DOHH2 (cell line): ENCODE data around the gene RARA.

Experiments
- H3F3A ChIP-seq: fragments of 200-600 bp; sonication (generic), shearing (Covaris generic); 2 replicates; pipeline ENCODE4 v1.6.0; 2016; ENCODE audit warnings: antibody characterized with exemption, mild to moderate bottlenecking; ENCODE audit not compliant: control insufficient read depth, insufficient read depth
- H3K27ac ChIP-seq: fragments of 200-600 bp; sonication (generic); 2 replicates; pipeline ENCODE4 v1.5.1; 2014; ENCODE audit warnings: low read depth, mild to moderate bottlenecking, low read length, moderate library complexity
- H3K27me3 ChIP-seq: fragments of 200-600 bp; sonication (generic); 2 replicates; pipeline ENCODE4 v1.6.1; 2014; ENCODE audit warnings: mild to moderate bottlenecking, low read length, mixed read lengths; ENCODE audit not compliant: control insufficient read depth
- H3K36me3 ChIP-seq: fragments of 200-600 bp; sonication (generic); 2 replicates; pipeline ENCODE4 v1.6.1; 2014; ENCODE audit warnings: mild to moderate bottlenecking, low read length, moderate library complexity, mixed read lengths; ENCODE audit not compliant: control insufficient read depth
- H3K4me1 ChIP-seq: fragments of 200-600 bp; sonication (generic); 2 replicates; pipeline ENCODE4 v1.6.1; 2014; ENCODE audit warnings: mild to moderate bottlenecking, low read length, mixed read lengths; ENCODE audit not compliant: control insufficient read depth
- H3K4me2 ChIP-seq: fragments of 200-600 bp; sonication (generic); 2 replicates; pipeline ENCODE4 v1.6.0; 2014; ENCODE audit warnings: mild to moderate bottlenecking, low read length, moderate library complexity
- H3K4me3 ChIP-seq: fragments of 200-600 bp; sonication (generic); 2 replicates; pipeline ENCODE4 v1.5.1; 2014; ENCODE audit warnings: mild to moderate bottlenecking, low read length, mixed read lengths
- H3K79me2 ChIP-seq: fragments of 200-600 bp; sonication (generic); 2 replicates; pipeline ENCODE4 v1.6.1; 2014; ENCODE audit warnings: mild to moderate bottlenecking, low read length, mixed read lengths; ENCODE audit not compliant: control insufficient read depth
- H3K9me2 ChIP-seq: fragments of 200-600 bp; sonication (generic); replicated peaks from 2 replicates; pipeline ENCODE4 v1.6.1; 2014; ENCODE audit warnings: mild to moderate bottlenecking, low read length, mixed read lengths; ENCODE audit not compliant: control insufficient read depth
- H3K9me3 ChIP-seq: fragments of 200-600 bp; sonication (generic); 2 replicates; pipeline ENCODE4 v1.6.1; 2014; ENCODE audit warnings: antibody characterized with exemption, low read length, mixed read lengths; ENCODE audit not compliant: control insufficient read depth, insufficient read depth
- H4K20me1 ChIP-seq: fragments of 200-600 bp; sonication (generic); 2 replicates; pipeline ENCODE4 v1.6.0; 2014; ENCODE audit warnings: low read depth, mild to moderate bottlenecking, antibody characterized with exemption, low read length, moderate library complexity; ENCODE audit not compliant: control insufficient read depth, insufficient read depth
- CTCF ChIP-seq: fragments of 200-600 bp; sonication (generic); IDR thresholded peaks from one replicate; pipeline ENCODE4 v1.5.1; 2014; ENCODE audit warnings: antibody characterized with exemption, mild to moderate bottlenecking, low read depth, low read length; ENCODE audit not compliant: poor library complexity, severe bottlenecking
- EZH2phosphoT487 ChIP-seq: fragments of 200-600 bp; sonication (generic); IDR thresholded peaks from 2 replicates; pipeline ENCODE4 v1.6.1; 2017; ENCODE audit warnings: borderline replicate concordance, mild to moderate bottlenecking, antibody characterized with exemption, low read length, moderate library complexity, mixed read lengths

The RARA gene

GRCh38 chr17:40309031-40309948 is at the start of gene RARA:
Gene RARA, plus strand, starts transcription at chr17:40309180. Its CDS starts 22,039 bp downstream, at chr17:40331219.
- Histone ChIP-seq H3K4me1 (peaks cover 51% of the 10 kb centered on the region), H3K36me3 (peaks cover 12% of the 10 kb centered on the region), H3K4me2 (peak within 1 kb of the TSS; percentile 28), H4K20me1 (peaks cover 1% of the 10 kb centered on the region; the same call in 1 of the 2 replicates), H3K4me3 (no peak within 1 kb of the TSS), H3K9me3 (no peaks in the 10 kb centered on the region), H3K27ac (no peak within 1 kb of the TSS), H3F3A (peaks cover 17% of the 10 kb centered on the region), H3K79me2 (no peaks in the 10 kb centered on the region), H3K9me2 (no peaks in the 10 kb centered on the region), H3K27me3 (no peaks in the 10 kb centered on the region)
- TF ChIP-seq EZH2phosphoT487, result no peak
- TF ChIP-seq CTCF, result no peak

- H4K20me1 ChIP-seq, result no peaks in the 10 kb centered on the region
- no peaks in the 10 kb centered on the region for H3F3A ChIP-seq
- peaks cover 5% of the 10 kb centered on the region; the same call in 1 of the 2 replicates for H3K79me2 ChIP-seq
- H3K9me3 ChIP-seq, result no peaks in the 10 kb centered on the region
- H3K4me2 ChIP-seq, result no peak overlapping the region
- no peaks in the 10 kb centered on the region for H3K4me1 ChIP-seq
- no peak overlapping the region for H3K4me3 ChIP-seq
- H3K9me2 ChIP-seq, result no peaks in the 10 kb centered on the region
- H3K27me3 ChIP-seq, result no peaks in the 10 kb centered on the region
- H3K36me3 ChIP-seq, result peaks cover 28% of the 10 kb centered on the region
- no peak overlapping the region for H3K27ac ChIP-seq
- TF ChIP-seq EZH2phosphoT487, result no peak
- TF ChIP-seq CTCF, result no peak
Measured at GRCh38 chr17:40259505-40259904, 49.5 kb upstream of the RARA start.

- peaks cover 36% of the 10 kb centered on the region for H3K36me3 ChIP-seq
- H3K79me2 ChIP-seq, result no peaks in the 10 kb centered on the region
- TF ChIP-seq CTCF (no peak), EZH2phosphoT487 (no peak)
- no peak overlapping the region for H3K27ac ChIP-seq
- H3K4me3 ChIP-seq, result no peak overlapping the region
- H4K20me1 ChIP-seq, result no peaks in the 10 kb centered on the region
- H3K4me1 ChIP-seq, result no peaks in the 10 kb centered on the region
- no peak overlapping the region for H3K4me2 ChIP-seq
- no peaks in the 10 kb centered on the region for H3K9me2 ChIP-seq
- H3F3A ChIP-seq, result no peaks in the 10 kb centered on the region
- no peaks in the 10 kb centered on the region for H3K9me3 ChIP-seq
- no peaks in the 10 kb centered on the region for H3K27me3 ChIP-seq
Measured at GRCh38 chr17:40260528-40260927, 48.5 kb upstream of the RARA start.
